Prostate gland (tissue), 2 donors: ENCODE measurements around the gene AK4.

ENCODE experiments used
- POLR2A ChIP-seq: fragments of 450-650 bp; IDR thresholded peaks from one replicate; pipeline ENCODE4 v1.6.1; 2016; ENCODE audit warnings: antibody characterized with exemption, mild to moderate bottlenecking
- POLR2AphosphoS5 ChIP-seq: sonication (generic); formaldehyde crosslinking; IDR thresholded peaks from one replicate; pipeline ENCODE4 v1.6.1; 2017; ENCODE audit warnings: antibody characterized with exemption
- TF ChIP-seq, protein P1 (sequence below), 4 experiments: fragments of 200-600 bp in 2 of 4; fragments of 450-650 bp in 2 of 4; sonication (generic) in 2 of 4; IDR thresholded peaks; 1 replicate in 3 of 4; 2 replicates in 1 of 4; pipeline ENCODE4 v1.5.1; 2016 to 2019; ENCODE audit warnings: antibody characterized with exemption in 4 of 4, mild to moderate bottlenecking in 2 of 4, moderate library complexity in 2 of 4

DNA sequence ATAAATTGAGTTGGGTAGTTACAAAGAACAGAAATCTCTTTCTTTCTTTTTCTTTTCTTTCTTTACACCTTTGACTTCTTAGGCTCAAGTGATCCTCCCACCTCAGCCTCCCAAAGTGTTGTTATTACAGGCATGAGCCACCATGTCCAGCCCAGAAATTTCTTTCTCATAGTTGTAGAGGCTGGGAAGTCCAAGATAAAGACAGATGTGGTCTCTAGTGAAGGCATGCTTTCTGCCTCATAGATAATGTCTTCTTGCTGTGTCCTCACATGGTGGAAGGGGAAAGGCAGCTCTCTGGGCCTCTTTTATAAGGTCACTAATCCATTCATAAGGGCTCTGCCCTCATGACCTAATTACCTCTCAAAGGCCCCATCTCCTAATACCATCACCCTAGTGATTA, 97.3 kb downstream of the AK4 start:
- TF ChIP-seq, protein P1, sequence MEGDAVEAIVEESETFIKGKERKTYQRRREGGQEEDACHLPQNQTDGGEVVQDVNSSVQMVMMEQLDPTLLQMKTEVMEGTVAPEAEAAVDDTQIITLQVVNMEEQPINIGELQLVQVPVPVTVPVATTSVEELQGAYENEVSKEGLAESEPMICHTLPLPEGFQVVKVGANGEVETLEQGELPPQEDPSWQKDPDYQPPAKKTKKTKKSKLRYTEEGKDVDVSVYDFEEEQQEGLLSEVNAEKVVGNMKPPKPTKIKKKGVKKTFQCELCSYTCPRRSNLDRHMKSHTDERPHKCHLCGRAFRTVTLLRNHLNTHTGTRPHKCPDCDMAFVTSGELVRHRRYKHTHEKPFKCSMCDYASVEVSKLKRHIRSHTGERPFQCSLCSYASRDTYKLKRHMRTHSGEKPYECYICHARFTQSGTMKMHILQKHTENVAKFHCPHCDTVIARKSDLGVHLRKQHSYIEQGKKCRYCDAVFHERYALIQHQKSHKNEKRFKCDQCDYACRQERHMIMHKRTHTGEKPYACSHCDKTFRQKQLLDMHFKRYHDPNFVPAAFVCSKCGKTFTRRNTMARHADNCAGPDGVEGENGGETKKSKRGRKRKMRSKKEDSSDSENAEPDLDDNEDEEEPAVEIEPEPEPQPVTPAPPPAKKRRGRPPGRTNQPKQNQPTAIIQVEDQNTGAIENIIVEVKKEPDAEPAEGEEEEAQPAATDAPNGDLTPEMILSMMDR (IDR thresholded peaks at IDR 0.05): no peak
- TF ChIP-seq POLR2AphosphoS5: no peak
- TF ChIP-seq POLR2A: no peak
